ENCODE measurements around the gene STK32C. TPM values are rescaled to one million over a fixed set of nuclear protein-coding genes. Genes with fewer than 3 reads are reported as not detected.

Gene STK32C
- total RNA-seq, 1 donor from 2014 or later: 9.9 TPM

DNA sequence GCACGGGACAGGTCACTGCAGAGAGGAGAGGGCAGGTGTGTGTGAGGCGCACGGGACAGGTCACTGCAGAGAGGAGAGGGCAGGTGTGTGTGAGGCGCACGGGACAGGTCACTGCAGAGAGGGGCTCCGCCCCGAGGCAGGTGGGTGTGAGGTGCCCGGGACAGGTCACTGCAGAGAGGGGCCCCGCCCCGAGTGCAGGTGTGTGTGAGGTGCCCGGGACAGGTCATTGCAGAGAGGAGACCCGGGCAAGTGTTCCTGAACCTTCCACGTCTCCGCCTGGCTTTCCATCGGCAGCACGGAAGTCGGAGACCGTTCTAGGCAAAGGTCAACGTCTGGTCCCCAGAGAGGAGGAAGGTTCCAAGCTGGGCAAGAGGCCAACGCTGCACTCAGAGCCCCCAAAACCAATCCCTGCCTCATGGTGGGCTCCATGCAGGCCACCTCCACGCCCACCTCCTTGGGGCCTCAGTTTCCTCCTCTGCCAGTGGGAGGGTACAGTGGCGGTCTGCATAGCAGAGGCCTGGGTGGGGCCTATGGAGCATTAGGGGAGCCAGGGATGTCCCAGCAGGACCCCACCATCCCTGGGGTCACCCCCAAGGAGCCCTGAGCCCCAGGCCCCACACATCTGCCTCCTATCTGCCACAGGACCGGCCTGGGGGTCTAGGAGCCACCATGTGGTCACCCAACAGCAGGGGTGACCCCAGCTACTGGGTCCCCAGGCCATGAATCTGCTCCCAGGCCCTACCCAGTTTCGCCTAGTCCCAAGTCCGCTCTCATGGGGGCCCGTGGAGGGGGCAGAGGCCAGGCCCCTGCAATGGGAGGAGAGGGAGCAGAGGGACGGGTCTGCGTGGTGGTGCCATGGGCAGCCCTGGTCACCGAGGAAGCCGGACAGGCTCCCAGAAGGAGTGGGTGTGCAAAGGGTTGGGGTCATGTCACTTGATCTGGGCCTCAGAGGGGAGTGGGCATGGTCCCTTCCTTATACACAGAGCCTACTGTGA, 57.0 kb downstream of the STK32C start:
- peaks cover 3% of the 10 kb centered on the region for H3K4me1 Mint-ChIP-seq
- peaks cover 31% of the 10 kb centered on the region for H3K27me3 Mint-ChIP-seq (ENCODE audit: low read depth)
- DNase-seq (ENCODE audit: low spot score in 2 of 2, unreplicated experiment in 2 of 2): no peak
- TF ChIP-seq, protein P1, sequence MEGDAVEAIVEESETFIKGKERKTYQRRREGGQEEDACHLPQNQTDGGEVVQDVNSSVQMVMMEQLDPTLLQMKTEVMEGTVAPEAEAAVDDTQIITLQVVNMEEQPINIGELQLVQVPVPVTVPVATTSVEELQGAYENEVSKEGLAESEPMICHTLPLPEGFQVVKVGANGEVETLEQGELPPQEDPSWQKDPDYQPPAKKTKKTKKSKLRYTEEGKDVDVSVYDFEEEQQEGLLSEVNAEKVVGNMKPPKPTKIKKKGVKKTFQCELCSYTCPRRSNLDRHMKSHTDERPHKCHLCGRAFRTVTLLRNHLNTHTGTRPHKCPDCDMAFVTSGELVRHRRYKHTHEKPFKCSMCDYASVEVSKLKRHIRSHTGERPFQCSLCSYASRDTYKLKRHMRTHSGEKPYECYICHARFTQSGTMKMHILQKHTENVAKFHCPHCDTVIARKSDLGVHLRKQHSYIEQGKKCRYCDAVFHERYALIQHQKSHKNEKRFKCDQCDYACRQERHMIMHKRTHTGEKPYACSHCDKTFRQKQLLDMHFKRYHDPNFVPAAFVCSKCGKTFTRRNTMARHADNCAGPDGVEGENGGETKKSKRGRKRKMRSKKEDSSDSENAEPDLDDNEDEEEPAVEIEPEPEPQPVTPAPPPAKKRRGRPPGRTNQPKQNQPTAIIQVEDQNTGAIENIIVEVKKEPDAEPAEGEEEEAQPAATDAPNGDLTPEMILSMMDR (IDR thresholded peaks at IDR 0.05; ENCODE audit: unreplicated experiment): no peak
- H3K27ac Mint-ChIP-seq: no peak overlapping the region
- no peaks in the 10 kb centered on the region for H3K9me3 Mint-ChIP-seq
- no peak overlapping the region for H3K4me3 Mint-ChIP-seq
- H3K36me3 Mint-ChIP-seq: no peaks in the 10 kb centered on the region

DNA sequence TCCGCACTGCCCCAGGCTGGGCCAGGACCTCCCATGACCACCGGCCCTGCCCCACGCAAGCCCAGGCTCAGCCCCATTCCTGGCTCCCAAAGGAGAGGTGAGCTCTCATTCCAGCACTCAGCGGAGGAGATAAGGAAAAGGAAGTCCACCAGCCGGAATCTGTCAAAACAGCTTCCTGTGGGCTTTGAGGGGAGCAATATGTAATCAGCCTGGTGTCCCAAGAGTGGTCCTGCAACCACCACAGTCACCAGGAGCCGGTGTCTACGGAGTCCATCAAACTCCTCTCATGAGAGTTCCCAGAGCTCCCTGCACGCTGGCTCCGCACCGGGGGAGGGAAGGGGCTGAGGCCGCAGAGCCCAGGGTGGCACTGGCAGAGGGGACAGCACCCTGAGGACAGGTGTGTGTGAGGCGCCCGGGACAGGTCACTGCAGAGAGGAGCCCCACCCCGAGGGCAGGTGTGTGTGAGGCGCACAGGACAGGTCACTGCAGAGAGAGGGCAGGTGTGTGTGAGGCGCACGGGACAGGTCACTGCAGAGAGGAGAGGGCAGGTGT, 57.9 kb downstream of the STK32C start:
- no peak overlapping the region for H3K4me3 Mint-ChIP-seq
- no peaks in the 10 kb centered on the region for H3K9me3 Mint-ChIP-seq
- H3K36me3 Mint-ChIP-seq: no peaks in the 10 kb centered on the region
- DNase-seq (ENCODE audit: low spot score in 2 of 2, unreplicated experiment in 2 of 2): no peak
- TF ChIP-seq, protein P1 (IDR thresholded peaks at IDR 0.05; ENCODE audit: unreplicated experiment): no peak
- H3K4me1 Mint-ChIP-seq: peaks cover 3% of the 10 kb centered on the region
- H3K27me3 Mint-ChIP-seq (ENCODE audit: low read depth): peaks cover 26% of the 10 kb centered on the region
- no peak overlapping the region for H3K27ac Mint-ChIP-seq

DNA sequence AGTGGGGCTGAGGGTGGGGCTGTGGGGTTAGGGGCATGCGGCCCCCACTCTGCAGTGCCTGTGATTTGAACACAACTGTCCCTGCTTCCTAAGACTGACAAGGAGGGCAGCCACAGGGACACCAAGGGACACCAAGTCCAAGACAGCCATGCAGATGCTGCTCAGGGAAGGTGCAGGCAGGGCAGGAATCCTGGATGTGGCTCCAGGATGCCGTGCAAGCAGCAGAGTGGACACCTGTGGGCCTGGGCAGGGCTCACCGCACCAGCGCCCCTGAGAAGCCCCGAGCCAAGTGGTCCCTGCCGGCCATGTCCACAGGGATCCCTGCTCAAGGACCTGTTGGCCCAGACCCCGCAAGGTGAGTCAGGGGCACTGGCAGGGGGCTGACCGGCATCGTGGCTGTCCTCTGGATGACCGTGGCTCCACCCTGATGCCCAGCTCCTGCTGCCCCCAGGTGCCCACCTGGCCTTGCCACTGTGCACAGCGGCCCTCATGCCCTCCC, 58.5 kb downstream of the STK32C start:
- Mint-ChIP-seq H3K4me3 (peak overlapping the region; percentile 70), H3K36me3 (no peaks in the 10 kb centered on the region), H3K9me3 (no peaks in the 10 kb centered on the region)

DNA sequence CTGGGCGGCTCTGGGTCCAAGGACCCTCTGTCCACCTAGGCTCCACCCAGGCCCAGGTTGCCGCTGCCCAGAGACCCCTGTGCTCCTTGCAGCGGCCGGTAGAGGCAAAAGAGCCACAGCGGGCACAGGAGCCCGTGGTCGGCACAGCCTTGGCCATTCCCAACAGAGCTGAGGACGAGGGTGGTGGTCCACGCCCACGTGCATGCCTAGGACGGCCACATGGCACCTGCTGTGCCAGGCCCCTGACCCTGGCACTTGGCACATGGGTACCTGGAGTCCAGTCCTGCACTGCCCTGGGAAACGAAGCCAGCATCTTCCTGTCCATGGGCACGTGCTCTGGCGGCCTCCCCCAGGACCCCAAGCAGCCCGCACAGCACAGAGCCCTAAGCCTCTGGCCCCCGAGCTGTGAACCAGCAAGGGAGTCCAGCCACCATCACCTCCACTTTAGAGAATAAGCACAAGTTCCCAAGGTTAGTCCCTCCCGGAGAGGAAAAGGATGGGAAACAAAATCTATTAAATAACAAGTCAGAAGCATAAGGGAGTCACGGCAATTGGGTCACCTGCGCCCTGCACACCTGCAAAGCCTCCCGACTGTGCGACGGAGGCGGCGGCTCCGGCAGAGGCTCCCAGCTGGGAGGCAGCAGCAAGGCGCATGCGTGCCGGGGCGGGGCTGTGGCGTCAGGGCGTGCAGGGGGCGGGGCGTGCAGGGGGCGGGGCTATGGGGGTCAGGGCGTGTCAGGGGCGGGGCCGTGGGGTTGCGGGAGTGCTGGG, 59.1 kb downstream of the STK32C start:
- peak; percentile 65 to 83 for DNase-seq (ENCODE audit: low spot score in 2 of 2, unreplicated experiment in 2 of 2)
- no peaks in the 10 kb centered on the region for H3K9me3 Mint-ChIP-seq

More for the DNA sequence above, 58.5 kb downstream of the STK32C start:
- Mint-ChIP-seq H3K27me3 (ENCODE audit: low read depth) (peaks cover 23% of the 10 kb centered on the region), H3K4me1 (peaks cover 3% of the 10 kb centered on the region), H3K27ac (no peak overlapping the region)
- DNase-seq (ENCODE audit: low spot score in 2 of 2, unreplicated experiment in 2 of 2): no peak
- TF ChIP-seq, protein P1 (IDR thresholded peaks at IDR 0.05; ENCODE audit: unreplicated experiment): no peak

DNA sequence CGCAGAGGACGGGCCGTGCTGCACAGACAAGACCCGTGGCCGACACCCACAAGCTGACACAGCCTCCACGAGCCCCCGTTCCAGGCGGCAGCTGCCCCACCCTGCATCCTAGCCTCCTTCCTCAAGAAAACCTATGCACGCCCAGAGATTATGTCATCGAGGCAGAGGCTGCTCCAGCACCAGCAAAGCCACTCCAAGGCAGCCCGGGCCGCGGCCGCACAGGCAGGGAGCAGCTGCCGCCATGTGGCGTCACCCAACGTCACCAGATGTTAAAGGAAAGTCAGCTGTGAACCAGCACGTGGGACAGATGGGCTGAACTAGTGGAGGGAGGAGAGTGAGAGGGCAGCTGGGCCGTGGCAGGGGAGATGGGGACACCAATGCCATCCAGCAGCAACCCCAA, 59.8 kb downstream of the STK32C start:
- H3K27ac Mint-ChIP-seq: no peak overlapping the region
- H3K4me3 Mint-ChIP-seq: peak overlapping the region; percentile 49
- no peak for DNase-seq (ENCODE audit: low spot score in 2 of 2, unreplicated experiment in 2 of 2)
- TF ChIP-seq, protein P1 (IDR thresholded peaks at IDR 0.05; ENCODE audit: unreplicated experiment): no peak
- no peaks in the 10 kb centered on the region for H3K9me3 Mint-ChIP-seq
- H3K36me3 Mint-ChIP-seq: no peaks in the 10 kb centered on the region
- peaks cover 3% of the 10 kb centered on the region for H3K4me1 Mint-ChIP-seq
- peaks cover 11% of the 10 kb centered on the region for H3K27me3 Mint-ChIP-seq (ENCODE audit: low read depth)

More for the DNA sequence above, 59.1 kb downstream of the STK32C start:
- Mint-ChIP-seq H3K27me3 (ENCODE audit: low read depth) (peaks cover 18% of the 10 kb centered on the region), H3K36me3 (no peaks in the 10 kb centered on the region), H3K4me3 (peak overlapping the region; percentile 70), H3K4me1 (peaks cover 3% of the 10 kb centered on the region), H3K27ac (no peak overlapping the region)
- TF ChIP-seq, protein P1 (IDR thresholded peaks at IDR 0.05; ENCODE audit: unreplicated experiment): no peak

All from mesothelial cell of epicardium (in vitro differentiated cells).